ENCODE results near the gene HSD11B2. TPM values are rescaled to one million over a fixed set of nuclear protein-coding genes. Genes with fewer than 3 reads are reported as not detected.

The HSD11B2 gene
- total and polyA plus RNA-seq, 8 donors: 1.4 to 11.3 (median 6.3) TPM

GRCh38 chr16:67424261-67424615, 6.7 kb upstream of the HSD11B2 start:
- WGBS, 2 donors: 11% methylated on average over 5 of the region's 5 CpGs
- Histone ChIP-seq H3K36me3 (no peaks in the 10 kb centered on the region), H3K4me1 (peaks cover 16 to 19% (median 18%) of the 10 kb centered on the region in 3 donors), H3K9me3 (no peaks in the 10 kb centered on the region), H3K4me3 (no peak overlapping the region), H3K27ac (peak overlapping the region in 3 of 4 donors; percentile 19 to 59 (median 49)), H3K27me3 (no peaks in the 10 kb centered on the region)
- TF ChIP-seq CTCF (IDR thresholded peaks at IDR 0.05): no peak
- FAIRE-seq (no peak), ATAC-seq (peak in 3 of 4 donors; percentile 9 to 55 (median 48)), DNase-seq (no peak)
- intact Hi-C loops (cut with DNase I): no loop called here

- Histone ChIP-seq H3K4me3 (no peak overlapping the region), H3K4me1 (peaks cover 18 to 20% (median 19%) of the 10 kb centered on the region in 3 donors), H3K9me3 (no peaks in the 10 kb centered on the region), H3K27me3 (no peaks in the 10 kb centered on the region), H3K27ac (peak overlapping the region in 1 of 4 donors; percentile 19), H3K36me3 (no peaks in the 10 kb centered on the region)
- ATAC-seq (no peak), DNase-seq (no peak), FAIRE-seq (no peak)
- 73 to 76% methylated on average over 6 of the region's 6 CpGs for WGBS, 2 donors
- TF ChIP-seq CTCF (IDR thresholded peaks at IDR 0.05): no peak
- intact Hi-C loops (cut with DNase I): loop anchor here in 1 of 3 donors (5.0 kb wide), 1 partner anchor 42 kb away; no protein-coding TSS in a partner anchor
These were observed 5.9 kb upstream of the HSD11B2 start for GRCh38 chr16:67425061-67425460.

GRCh38 chr16:67425580-67425979, 5.3 kb upstream of the HSD11B2 start:
- no peak for TF ChIP-seq CTCF (IDR thresholded peaks at IDR 0.05)
- Histone ChIP-seq H3K4me1 (peaks cover 19 to 23% (median 20%) of the 10 kb centered on the region in 3 donors), H3K27ac (no peak overlapping the region), H3K9me3 (no peaks in the 10 kb centered on the region), H3K4me3 (no peak overlapping the region), H3K36me3 (no peaks in the 10 kb centered on the region), H3K27me3 (no peaks in the 10 kb centered on the region)
- 80 to 87% methylated on average over 4 of the region's 4 CpGs for WGBS, 2 donors
- intact Hi-C loops (cut with DNase I): loop anchor here in 1 of 3 donors (5.0 kb wide), 1 partner anchor 42 kb away; no protein-coding TSS in a partner anchor
- ATAC-seq (no peak), FAIRE-seq (no peak), DNase-seq (no peak)

GRCh38 chr16:67426022-67426421, 4.9 kb upstream of the HSD11B2 start:
- H3K4me1 ChIP-seq: peaks cover 19 to 23% (median 20%) of the 10 kb centered on the region in 3 donors

More at GRCh38 chr16:67426022-67426421, 4.9 kb upstream of the HSD11B2 start:
- Histone ChIP-seq H3K9me3 (no peaks in the 10 kb centered on the region), H3K4me3 (no peak overlapping the region), H3K36me3 (no peaks in the 10 kb centered on the region), H3K27ac (no peak overlapping the region), H3K27me3 (no peaks in the 10 kb centered on the region)
- FAIRE-seq: no peak
- intact Hi-C loops (cut with DNase I): loop anchor here in 1 of 3 donors (5.0 kb wide), 1 partner anchor 41 kb away; no protein-coding TSS in a partner anchor
- DNase-seq: no peak
- no peak for TF ChIP-seq CTCF (IDR thresholded peaks at IDR 0.05)
- WGBS, 2 donors: 86 to 89% methylated on average over 7 of the region's 7 CpGs
- ATAC-seq: no peak
